SU-DHL-6 (cell line): ENCODE measurements around the gene ZMIZ1.
A peak's percentile ranks its signal among the peaks of the same experiment; 100 is the strongest.

ENCODE experiments used
- H2AFZ ChIP-seq: fragments of 200-600 bp; sonication (generic); 2 replicates; pipeline ENCODE4 v1.6.1; 2014; ENCODE audit warnings: low read depth, mild to moderate bottlenecking, moderate library complexity, mixed read lengths, antibody characterized with exemption, low read length; ENCODE audit not compliant: severe bottlenecking
- H3F3A ChIP-seq: fragments of 200-600 bp; shearing (Covaris generic); 2 replicates; pipeline ENCODE4 v1.6.0; 2016; ENCODE audit warnings: antibody characterized with exemption, mild to moderate bottlenecking; ENCODE audit not compliant: insufficient read depth
- H3K27ac ChIP-seq: fragments of 200-600 bp; sonication (generic); 2 replicates; pipeline ENCODE4 v1.5.1; 2016; ENCODE audit warnings: low read depth, mild to moderate bottlenecking, low read length, moderate library complexity, mixed read lengths
- H3K27me3 ChIP-seq: fragments of 200-600 bp; sonication (generic), shearing (Covaris generic); 2 replicates; pipeline ENCODE4 v1.6.0; 2014; ENCODE audit warnings: mild to moderate bottlenecking, low read length
- H3K36me3 ChIP-seq: fragments of 200-600 bp; sonication (generic); 2 replicates; pipeline ENCODE4 v1.6.1; 2014; ENCODE audit warnings: mild to moderate bottlenecking, low read length, mixed read lengths
- H3K4me2 ChIP-seq: fragments of 300-600, 200-600 bp; shearing (Covaris generic), sonication (generic); 2 replicates; pipeline ENCODE4 v1.6.0; 2014; ENCODE audit warnings: low read length, low read depth, mild to moderate bottlenecking; ENCODE audit not compliant: poor library complexity, severe bottlenecking
- H3K4me3 ChIP-seq: fragments of 200-600 bp; sonication (generic); 2 replicates; pipeline ENCODE4 v1.5.1; 2014; ENCODE audit warnings: antibody characterized with exemption, low read length, mild to moderate bottlenecking, mixed read lengths; ENCODE audit not compliant: insufficient read depth, poor library complexity, severe bottlenecking
- H3K79me2 ChIP-seq: fragments of 200-600 bp; sonication (generic); 2 replicates; pipeline ENCODE4 v1.6.1; 2014; ENCODE audit warnings: mild to moderate bottlenecking, low read length, moderate library complexity; ENCODE audit not compliant: insufficient read depth
- H3K9ac ChIP-seq: fragments of 200-600 bp; sonication (generic); 2 replicates; pipeline ENCODE4 v1.7.0; 2014; ENCODE audit warnings: mild to moderate bottlenecking, low read length
- H3K9me2 ChIP-seq: fragments of 200-600 bp; sonication (generic); replicated peaks from 2 replicates; pipeline ENCODE4 v1.6.1; 2014; ENCODE audit warnings: low read length; ENCODE audit not compliant: insufficient read depth
- H3K9me3 ChIP-seq: fragments of 200-600 bp; sonication (generic); 2 replicates; pipeline ENCODE4 v1.6.1; 2014; ENCODE audit warnings: low read length, mixed read lengths; ENCODE audit not compliant: insufficient read depth
- H4K20me1 ChIP-seq: fragments of 200-600 bp; sonication (generic); 2 replicates; pipeline ENCODE4 v1.6.1; 2014; ENCODE audit warnings: low read depth, mild to moderate bottlenecking, antibody characterized with exemption, low read length, moderate library complexity, mixed read lengths
- EZH2phosphoT487 ChIP-seq: fragments of 200-600 bp; sonication (generic), shearing (Covaris generic); conservative IDR thresholded peaks from 2 replicates; pipeline ENCODE4 v1.6.1; 2018; ENCODE audit warnings: mild to moderate bottlenecking, antibody characterized with exemption, low read length, moderate library complexity, mixed read lengths
- TF ChIP-seq, protein P1 (sequence below): fragments of 200-600 bp; sonication (generic); IDR thresholded peaks from one replicate; pipeline ENCODE4 v1.5.1; 2017; ENCODE audit warnings: antibody characterized with exemption, mild to moderate bottlenecking, low read length, moderate library complexity; ENCODE audit not compliant: insufficient read depth, poor library complexity, severe bottlenecking

The ZMIZ1 gene

GRCh38 chr10:79346388-79347225 lies 277.8 kb downstream of the ZMIZ1 start:
- peaks cover 26% of the 10 kb centered on the region for H3K79me2 ChIP-seq
- no peaks in the 10 kb centered on the region for H3K9me2 ChIP-seq

DNA sequence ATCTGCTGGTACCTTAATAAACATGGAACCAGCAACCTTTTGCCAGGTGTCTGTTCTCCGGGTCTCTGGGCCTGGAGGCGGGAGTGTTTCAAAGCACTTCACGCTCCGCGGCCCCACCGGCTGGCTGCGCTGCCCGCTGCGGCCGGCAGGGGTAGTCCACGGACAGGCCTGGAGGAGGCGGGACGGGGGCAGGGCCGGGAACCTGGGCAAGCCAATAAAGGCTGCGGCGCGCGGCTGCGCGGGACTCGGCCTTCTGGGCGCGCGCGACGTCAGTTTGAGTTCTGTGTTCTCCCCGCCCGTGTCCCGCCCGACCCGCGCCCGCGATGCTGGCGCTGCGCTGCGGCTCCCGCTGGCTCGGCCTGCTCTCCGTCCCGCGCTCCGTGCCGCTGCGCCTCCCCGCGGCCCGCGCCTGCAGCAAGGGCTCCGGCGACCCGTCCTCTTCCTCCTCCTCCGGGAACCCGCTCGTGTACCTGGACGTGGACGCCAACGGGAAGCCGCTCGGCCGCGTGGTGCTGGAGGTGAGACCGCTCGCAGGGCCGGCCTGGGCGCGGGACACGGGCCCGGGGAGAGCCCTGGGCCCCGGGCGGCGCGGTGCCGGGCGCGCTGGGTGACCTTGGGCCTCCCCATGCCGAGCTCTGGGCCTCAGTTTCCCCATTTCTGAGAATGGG lies 278.6 kb downstream of the ZMIZ1 start, which contains the start of gene PPIF:
Gene PPIF, plus strand, starts transcription at position 244 of the 668 bp plus-strand sequence. Its CDS starts 80 bp downstream, at position 324.
- H3K9ac ChIP-seq = peak within 1 kb of the TSS; percentile 99
- H3K9me2 ChIP-seq = no peaks in the 10 kb centered on the region
- TF ChIP-seq, protein P1, sequence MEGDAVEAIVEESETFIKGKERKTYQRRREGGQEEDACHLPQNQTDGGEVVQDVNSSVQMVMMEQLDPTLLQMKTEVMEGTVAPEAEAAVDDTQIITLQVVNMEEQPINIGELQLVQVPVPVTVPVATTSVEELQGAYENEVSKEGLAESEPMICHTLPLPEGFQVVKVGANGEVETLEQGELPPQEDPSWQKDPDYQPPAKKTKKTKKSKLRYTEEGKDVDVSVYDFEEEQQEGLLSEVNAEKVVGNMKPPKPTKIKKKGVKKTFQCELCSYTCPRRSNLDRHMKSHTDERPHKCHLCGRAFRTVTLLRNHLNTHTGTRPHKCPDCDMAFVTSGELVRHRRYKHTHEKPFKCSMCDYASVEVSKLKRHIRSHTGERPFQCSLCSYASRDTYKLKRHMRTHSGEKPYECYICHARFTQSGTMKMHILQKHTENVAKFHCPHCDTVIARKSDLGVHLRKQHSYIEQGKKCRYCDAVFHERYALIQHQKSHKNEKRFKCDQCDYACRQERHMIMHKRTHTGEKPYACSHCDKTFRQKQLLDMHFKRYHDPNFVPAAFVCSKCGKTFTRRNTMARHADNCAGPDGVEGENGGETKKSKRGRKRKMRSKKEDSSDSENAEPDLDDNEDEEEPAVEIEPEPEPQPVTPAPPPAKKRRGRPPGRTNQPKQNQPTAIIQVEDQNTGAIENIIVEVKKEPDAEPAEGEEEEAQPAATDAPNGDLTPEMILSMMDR = peak; percentile 59
- no peak for TF ChIP-seq EZH2phosphoT487
- H3K9me3 ChIP-seq = no peaks in the 10 kb centered on the region
- no peaks in the 10 kb centered on the region; the same call in 1 of the 2 replicates for H3K36me3 ChIP-seq
- peaks cover 26% of the 10 kb centered on the region for H3K79me2 ChIP-seq
- H3K4me3 ChIP-seq = peak within 1 kb of the TSS; percentile 85
- H2AFZ ChIP-seq = peak within 1 kb of the TSS; percentile 72
- no peaks in the 10 kb centered on the region for H3K27me3 ChIP-seq
- H3K4me2 ChIP-seq = peak within 1 kb of the TSS; percentile 67
- peaks cover 10% of the 10 kb centered on the region; the same call in 1 of the 2 replicates for H4K20me1 ChIP-seq
- peak within 1 kb of the TSS; percentile 77 for H3K27ac ChIP-seq
- peaks cover 3% of the 10 kb centered on the region for H3F3A ChIP-seq

More at GRCh38 chr10:79346388-79347225, 277.8 kb downstream of the ZMIZ1 start:
- Histone ChIP-seq H3F3A (peaks cover 3% of the 10 kb centered on the region), H3K9ac (peak overlapping the region; percentile 99), H3K4me3 (peak overlapping the region; percentile 27), H3K36me3 (no peaks in the 10 kb centered on the region; the same call in 1 of the 2 replicates), H3K9me3 (no peaks in the 10 kb centered on the region), H2AFZ (peak overlapping the region; percentile 72), H3K4me2 (peak overlapping the region; percentile 67), H3K27ac (peak overlapping the region; percentile 65), H4K20me1 (peaks cover 10% of the 10 kb centered on the region; the same call in 1 of the 2 replicates), H3K27me3 (no peaks in the 10 kb centered on the region)
- TF ChIP-seq, protein P1 = no peak
- TF ChIP-seq EZH2phosphoT487 = no peak

- peak overlapping the region; percentile 77 for H3K27ac ChIP-seq
These were observed 279.3 kb downstream of the ZMIZ1 start for GRCh38 chr10:79347894-79348639.

More at GRCh38 chr10:79347894-79348639, 279.3 kb downstream of the ZMIZ1 start:
- Histone ChIP-seq H3K36me3 (peaks cover 2% of the 10 kb centered on the region; the same call in 1 of the 2 replicates), H3K9me3 (no peaks in the 10 kb centered on the region), H2AFZ (peak overlapping the region; percentile 49), H3K27me3 (no peaks in the 10 kb centered on the region), H3K4me2 (peak overlapping the region; percentile 67), H3K79me2 (peaks cover 26% of the 10 kb centered on the region), H3K9me2 (no peaks in the 10 kb centered on the region), H3K4me3 (peak overlapping the region; percentile 85), H3K9ac (peak overlapping the region; percentile 99), H3F3A (peaks cover 3% of the 10 kb centered on the region), H4K20me1 (peaks cover 10% of the 10 kb centered on the region; the same call in 1 of the 2 replicates)
- no peak for TF ChIP-seq EZH2phosphoT487
- TF ChIP-seq, protein P1 = no peak
